GM18873 (cell line): ENCODE measurements around the gene MS4A18.
"Not testable (repeated sequence)": the region's sequence is repeated elsewhere in the genome, so short reads cannot be mapped to it uniquely, and the experiment has no call there.

Experiments
- ATAC-seq: cut with Tn5 transposase; IDR thresholded peaks from one replicate; pipeline ENCODE4 v1.9.1; 2021; ENCODE audit warnings: mild to moderate bottlenecking, moderate library complexity, moderate number of reproducible peaks; ENCODE audit not compliant: unreplicated experiment, low FRiP score

The MS4A18 gene

GRCh38 chr11:60731586-60731985 is 7.1 kb downstream of the MS4A18 start:
- ATAC-seq: no peak

DNA sequence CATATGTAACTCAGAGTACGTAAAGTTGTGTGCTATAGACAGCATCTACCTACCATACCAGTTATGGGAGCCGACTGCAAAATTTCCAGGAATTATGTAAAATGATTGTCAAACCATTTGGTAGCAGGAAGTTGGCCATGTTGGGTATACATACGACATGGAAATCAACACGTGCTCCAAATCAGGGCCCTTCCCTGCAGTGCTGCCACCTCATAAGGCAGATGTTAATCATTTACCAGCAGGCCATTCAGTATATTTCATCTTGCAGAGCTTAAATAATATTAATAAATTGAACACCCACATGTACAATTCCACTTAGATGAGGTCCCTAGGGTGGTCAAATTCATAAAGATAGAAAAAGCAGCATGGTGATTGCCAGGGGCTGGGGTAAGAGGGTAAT is 9.8 kb downstream of the MS4A18 start:
- no peak for ATAC-seq

DNA sequence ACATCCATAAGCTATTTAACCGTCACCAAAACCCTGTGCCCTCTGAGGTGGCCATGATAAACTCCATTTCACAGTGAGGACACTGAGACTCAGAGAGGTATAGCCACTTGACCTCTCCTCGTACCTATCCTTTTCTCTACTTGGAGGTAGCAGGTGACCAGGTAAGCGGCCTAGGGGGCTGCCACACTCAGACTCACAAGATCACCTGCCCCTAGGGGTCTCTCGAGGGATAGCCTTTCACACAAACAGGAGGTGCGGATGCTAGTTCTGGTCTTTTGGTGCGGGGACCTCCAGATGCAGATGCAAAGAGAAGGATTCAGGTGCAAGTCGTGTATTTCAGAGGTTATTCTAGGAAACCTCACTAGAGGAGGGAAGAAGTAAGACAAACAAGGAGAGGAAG is 14.6 kb downstream of the MS4A18 start:
- no peak for ATAC-seq

DNA sequence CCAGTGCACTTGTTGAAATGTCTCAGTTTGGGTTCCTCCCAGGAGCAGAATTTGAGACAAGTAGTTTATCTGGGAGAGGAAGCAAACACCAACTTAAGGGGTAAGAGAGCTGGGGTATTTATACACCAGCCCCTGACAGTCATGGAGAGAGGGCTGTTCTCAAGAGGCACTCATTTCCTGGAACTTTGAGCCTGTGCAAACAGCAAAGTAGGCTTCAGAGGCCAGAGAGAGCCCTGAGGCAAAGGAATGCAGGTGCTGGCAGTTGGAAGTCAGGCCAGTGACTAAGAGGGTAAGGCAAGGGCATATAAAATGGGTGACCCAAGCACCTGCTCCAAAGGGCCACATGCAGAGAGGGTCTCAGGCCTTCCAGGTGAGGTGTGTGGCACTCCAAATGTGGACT is 16.1 kb downstream of the MS4A18 start:
- no peak for ATAC-seq

- ATAC-seq: no peak
Observed at GRCh38 chr11:60741421-60741820, 16.9 kb downstream of the MS4A18 start.

DNA sequence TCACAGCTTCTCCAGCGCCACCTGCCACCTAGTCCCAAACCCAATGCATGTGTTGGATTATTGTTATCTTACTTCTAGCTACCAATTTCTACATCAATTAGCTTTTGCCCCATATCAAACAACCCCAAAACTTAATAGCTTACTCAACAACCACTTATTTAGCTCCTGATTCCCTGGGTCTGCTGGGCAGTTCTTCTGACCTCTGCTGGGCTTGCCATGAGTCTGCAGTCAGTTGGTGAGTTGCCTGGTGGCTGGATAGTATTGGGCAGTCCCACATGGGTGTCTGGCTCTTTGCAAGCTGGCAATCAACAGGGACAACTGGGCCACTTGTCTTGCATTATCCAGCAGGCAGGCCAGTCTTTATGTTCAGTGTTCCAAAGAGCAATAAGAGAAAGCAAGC is 18.5 kb downstream of the MS4A18 start:
- no peak for ATAC-seq

DNA sequence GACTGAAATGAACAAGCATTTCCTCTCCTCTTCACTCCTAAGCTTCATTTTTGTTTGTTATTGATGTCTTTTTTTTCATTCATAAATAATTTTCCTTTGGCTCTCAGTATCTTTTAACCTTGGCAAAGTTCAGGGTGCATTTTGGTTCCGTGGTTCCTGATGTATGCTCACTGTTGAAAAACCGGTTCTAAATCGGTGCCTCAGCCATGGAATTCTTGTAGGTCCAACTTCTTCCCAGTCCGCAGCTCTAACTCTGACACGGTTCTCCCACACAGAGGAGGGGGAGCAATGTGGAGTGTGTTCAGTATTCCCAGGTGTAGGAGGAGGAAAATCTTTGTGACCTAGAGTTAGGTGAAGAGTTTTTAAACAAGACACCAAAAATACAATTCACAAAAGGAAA is 19.6 kb downstream of the MS4A18 start:
- ATAC-seq: no peak

GRCh38 chr11:60747359-60747873 is 22.9 kb downstream of the MS4A18 start:
- no peak for ATAC-seq

DNA sequence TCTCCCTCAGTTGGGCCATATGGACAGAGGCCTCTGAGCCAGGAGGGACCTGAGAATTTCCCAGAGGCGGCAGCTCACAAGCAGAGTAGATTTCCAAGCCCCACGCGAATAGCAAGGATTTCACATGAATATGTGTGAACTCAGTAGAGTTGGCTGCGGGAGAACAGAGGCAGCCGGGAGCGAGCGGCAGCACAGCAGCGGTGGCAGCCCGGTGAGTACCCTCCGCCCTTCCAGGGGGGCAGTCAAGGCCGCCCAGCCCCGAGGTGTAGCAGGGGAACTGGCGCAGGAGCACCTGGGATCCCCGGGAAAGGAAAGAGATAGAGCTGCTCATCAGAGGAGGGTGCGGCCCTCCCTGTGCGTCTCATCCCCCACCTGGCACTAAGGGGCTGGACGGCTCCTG is 23.7 kb downstream of the MS4A18 start:
- no peak for ATAC-seq

DNA sequence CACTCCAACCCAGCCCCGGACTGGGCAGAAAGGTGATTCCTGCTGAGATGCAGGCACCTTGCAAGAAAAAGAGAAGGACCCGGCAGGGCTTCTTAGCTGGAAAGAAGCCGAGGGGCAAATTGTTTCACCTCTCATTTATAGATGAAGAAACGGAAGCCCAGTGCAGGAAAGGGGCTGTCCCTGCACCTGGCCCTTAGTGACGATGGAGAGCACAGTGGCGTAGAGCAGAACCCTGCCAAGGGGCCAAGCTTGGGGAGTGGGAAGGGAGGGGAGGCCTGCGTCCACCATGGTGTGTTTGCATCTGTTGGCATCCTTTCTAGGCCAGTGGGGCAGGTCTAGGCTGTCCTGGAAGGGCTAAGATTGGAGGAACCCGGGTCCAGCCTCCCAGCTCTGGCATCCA is 24.3 kb downstream of the MS4A18 start:
- ATAC-seq: no peak

GRCh38 chr11:60750911-60751310 is 26.4 kb downstream of the MS4A18 start:
- no peak for ATAC-seq

GRCh38 chr11:60753309-60753708 is 28.8 kb downstream of the MS4A18 start:
- no peak for ATAC-seq

- ATAC-seq: no peak
Observed at GRCh38 chr11:60754887-60755286, 30.4 kb downstream of the MS4A18 start.

GRCh38 chr11:60756307-60757032 is 31.9 kb downstream of the MS4A18 start, which contains the start of gene MS4A15:
MS4A15 (plus strand) TSS chr11:60756867; CDS start chr11:60763734, 6,867 bp downstream.
- no peak for ATAC-seq

DNA sequence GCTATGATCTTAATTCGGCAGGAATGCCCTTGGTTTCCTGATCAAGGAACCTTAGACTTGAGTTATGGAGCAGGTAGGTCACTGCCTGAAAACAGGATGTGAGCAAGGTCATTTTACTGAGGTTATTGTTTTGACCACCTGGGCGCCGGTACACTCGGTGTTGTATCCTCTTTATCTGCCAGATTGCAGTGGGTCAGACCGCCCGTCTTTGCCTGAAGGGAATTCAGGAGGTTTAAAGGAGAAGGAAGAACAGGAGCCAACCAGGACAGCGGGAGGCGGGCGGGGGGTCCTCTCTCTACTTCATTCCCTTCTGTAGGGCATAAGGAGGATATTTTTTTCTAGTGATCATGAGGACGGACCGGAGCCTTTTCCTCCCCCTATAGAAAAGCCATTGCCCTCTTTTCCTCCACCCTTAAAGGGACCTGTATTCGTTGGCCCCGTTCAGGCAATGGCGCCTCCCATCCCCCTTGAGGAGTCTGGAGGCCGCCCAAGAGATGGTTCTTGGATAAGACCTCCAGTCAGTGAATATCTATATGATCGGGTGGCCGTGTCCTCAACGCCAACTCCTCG is 32.8 kb downstream of the MS4A18 start:
- ATAC-seq: no peak

DNA sequence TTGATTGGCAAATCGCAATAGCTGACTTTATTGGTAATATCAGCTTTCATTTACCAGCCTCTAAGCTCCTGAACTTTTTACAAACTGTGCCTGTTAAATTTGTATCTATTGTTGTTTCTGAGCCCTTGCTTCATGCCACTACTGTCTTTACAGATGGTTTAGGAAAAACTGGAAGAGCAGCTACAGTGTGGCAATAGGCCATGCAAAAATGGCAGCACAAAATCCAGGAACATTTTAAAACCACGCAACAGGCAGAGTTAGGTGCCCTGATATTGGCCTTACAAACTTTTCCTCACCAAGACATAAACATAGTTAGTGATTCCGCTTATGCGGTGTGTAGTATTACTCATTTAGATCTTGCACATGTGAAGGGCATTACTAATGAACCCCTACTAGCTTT is 34.2 kb downstream of the MS4A18 start:
- not testable (repeated sequence) for ATAC-seq

DNA sequence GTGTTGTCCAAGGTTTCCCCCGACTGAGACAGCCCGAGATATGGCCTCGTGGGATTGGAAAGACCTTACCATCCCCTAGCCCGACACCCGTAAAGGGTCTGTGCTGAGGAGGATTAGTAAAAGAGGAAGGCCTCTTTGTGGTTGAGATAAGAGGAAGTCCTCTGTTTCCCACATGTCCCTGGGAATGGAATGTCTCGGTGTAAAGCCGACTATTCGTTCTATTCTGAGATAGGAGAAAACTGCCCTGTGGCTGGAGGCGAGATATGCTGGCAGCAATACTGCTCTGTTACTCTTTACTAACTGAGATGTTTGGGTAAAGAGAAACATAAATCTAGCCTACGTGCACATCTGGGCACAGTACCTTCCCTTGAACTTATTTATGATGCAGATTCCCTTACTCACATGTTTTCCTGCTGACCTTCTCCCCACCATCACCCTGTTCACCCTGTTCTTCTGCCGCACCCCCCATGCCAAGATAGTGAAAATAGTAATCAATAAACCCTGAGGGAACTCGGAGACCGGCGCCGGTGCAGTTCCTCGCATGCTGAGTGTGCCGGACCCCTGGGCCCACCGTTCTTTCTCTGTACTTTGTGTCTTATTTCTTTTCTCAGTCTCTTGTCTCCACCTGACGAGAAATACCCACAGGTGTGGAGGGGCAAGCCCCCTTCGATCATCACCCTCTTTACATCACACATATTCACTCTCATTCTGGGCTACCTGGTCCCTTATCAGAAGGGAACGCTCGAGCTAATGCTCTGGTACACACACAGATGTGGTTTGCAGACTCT is 35.1 kb downstream of the MS4A18 start:
- ATAC-seq: not testable (repeated sequence)

DNA sequence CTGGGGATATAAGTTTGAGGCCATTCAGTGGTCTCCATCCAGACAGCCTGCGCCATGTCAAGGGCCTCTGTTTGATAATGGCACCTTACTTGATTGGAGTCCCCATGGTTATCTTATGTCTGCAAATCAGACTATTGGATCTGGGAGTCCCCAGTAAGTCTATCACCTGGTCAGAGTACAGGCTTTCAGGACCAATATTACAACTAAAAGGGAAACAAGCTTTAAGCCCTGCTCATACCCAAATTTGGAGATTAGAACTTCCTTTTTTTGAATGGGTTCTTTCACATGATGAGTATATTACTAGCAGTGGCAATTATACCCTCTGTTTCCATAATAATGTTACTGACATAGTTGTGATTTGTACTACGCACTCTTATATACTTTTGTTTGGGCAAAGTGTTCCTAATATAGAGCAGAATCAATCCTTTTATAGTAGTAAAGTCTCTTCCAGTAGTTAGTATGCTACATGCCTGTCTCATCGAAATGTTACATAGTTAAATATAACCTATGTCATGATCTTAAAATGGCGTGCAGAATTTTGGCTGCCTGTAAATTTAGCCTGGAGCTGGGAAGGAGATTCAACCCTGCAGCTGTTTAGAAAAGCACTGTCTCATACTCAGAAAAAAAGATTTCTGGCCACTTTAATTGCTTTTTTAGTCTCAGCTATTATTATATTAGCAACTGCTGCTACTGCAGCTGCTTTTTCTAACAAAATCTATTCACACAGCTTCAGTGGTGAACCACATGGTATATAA is 37.1 kb downstream of the MS4A18 start:
- peak; percentile 27 for ATAC-seq

DNA sequence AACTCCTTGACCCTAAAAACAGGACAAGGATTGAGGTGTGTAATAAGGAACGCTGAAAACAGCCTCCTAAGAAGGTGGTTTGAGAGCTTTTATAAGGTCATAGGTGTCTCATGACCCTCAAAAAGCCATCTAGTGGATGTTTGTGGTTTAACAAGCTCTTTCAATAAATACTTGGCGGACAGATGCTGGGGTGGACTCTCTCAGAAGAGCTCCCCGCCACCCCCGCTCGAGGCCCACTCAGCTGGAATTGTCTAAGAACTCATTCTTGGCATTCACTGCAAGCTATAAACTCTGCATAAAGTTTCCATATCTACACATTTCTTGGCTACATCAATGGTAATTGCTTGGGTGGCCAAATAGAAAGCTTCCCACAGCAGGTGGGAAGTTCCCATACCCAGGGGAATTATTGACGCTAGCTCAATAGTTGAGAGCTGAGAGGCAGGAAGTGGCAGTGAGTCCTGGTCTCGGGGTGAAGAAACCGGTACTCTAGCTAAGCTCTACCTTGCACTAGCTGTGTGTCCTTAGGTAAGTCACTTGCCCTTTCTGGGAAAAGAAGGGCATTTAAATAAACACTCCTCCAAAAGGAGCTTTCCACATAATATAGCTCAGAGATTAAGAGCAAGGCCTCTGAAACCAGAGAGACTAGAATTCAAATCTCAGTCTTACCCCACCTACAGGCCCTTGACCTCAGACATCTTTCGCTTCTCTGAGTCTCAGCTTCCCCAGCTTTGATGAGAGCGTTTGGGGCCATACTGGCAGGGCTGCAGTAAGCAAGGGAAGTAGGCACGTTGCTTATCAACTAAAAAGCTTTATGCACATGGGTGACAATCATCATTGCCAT is 38.6 kb downstream of the MS4A18 start:
- peak; percentile 69 for ATAC-seq
